IMR-90 (cell line): ENCODE results near the gene IFT25. TPM values are rescaled to one million over a fixed set of nuclear protein-coding genes. Genes with fewer than 3 reads are reported as not detected.

Experiments
- ATAC-seq: fragments of 200-7000 bp; cut with Tn5 transposase; 2 replicates; pipeline ENCODE4 v1.9.1; 2020; ENCODE audit warnings: low read depth, mild to moderate bottlenecking, moderate library complexity
- BruUV-seq: library from RNA; stranded (reverse); fragments of 400-500 nt; replicated peaks from 2 replicates; lab custom pipeline; 2021; lab: Mats Ljungman, UMichigan
- CTCF ChIA-PET: fragments of 300-600 bp; formaldehyde crosslinking; extraction: SDS; loops from one replicate; lab custom pipeline; 2021; ENCODE audit warnings: antibody characterized with exemption; lab: Yijun Ruan, JAX
- POLR2A ChIA-PET: fragments of 300-600 bp; sonication (Branson Sonifier 250); formaldehyde crosslinking; loops from one replicate; lab custom pipeline; 2022; ENCODE audit warnings: antibody characterized with exemption; ENCODE audit not compliant: unreplicated experiment; lab: Charles Lee
- DNase-seq: peaks from one replicate; pipeline ENCODE4 v3.0.0; 2013
- H2AFZ ChIP-seq: replicated peaks from 2 replicates; pipeline ENCODE3; 2013; ENCODE audit warnings: low read length, mild to moderate bottlenecking; ENCODE audit not compliant: poor library complexity
- H2AK5ac ChIP-seq: 2 replicates; pipeline ENCODE4 v1.6.1; 2013; ENCODE audit warnings: low read depth, low read length, inconsistent platforms
- H2AK9ac ChIP-seq: replicated peaks from 2 replicates; pipeline ENCODE3; 2013; ENCODE audit warnings: mild to moderate bottlenecking, low read depth, low read length, moderate library complexity; ENCODE audit not compliant: poor library complexity
- H2BK120ac ChIP-seq: 2 replicates; pipeline ENCODE4 v1.6.1; 2013; ENCODE audit warnings: low read depth, low read length, inconsistent platforms
- H2BK15ac ChIP-seq: 3 replicates; pipeline ENCODE4 v1.6.1; 2013; ENCODE audit warnings: low read depth, low read length, inconsistent platforms
- H2BK20ac ChIP-seq: 2 replicates; pipeline ENCODE4 v1.6.1; 2013; ENCODE audit warnings: low read depth, mild to moderate bottlenecking, inconsistent platforms, low read length, moderate library complexity
- H2BK5ac ChIP-seq: 2 replicates; pipeline ENCODE4 v1.6.1; 2013; ENCODE audit warnings: mild to moderate bottlenecking, low read depth, low read length, inconsistent platforms; ENCODE audit not compliant: poor library complexity, severe bottlenecking
- H3K14ac ChIP-seq: replicated peaks from 2 replicates; pipeline ENCODE4 v1.6.1; 2013; ENCODE audit warnings: low read depth, low read length, inconsistent platforms
- H3K18ac ChIP-seq: 2 replicates; pipeline ENCODE4 v1.6.1; 2013; ENCODE audit warnings: low read depth, low read length, control low read depth
- H3K23ac ChIP-seq: 2 replicates; pipeline ENCODE4 v1.6.1; 2013; ENCODE audit warnings: low read depth, low read length, inconsistent platforms
- H3K27ac ChIP-seq: 2 replicates; pipeline ENCODE4 v1.5.1; 2013; ENCODE audit warnings: mild to moderate bottlenecking, control low read depth, low read length; ENCODE audit not compliant: insufficient read depth
- H3K27me3 ChIP-seq: 2 replicates; pipeline ENCODE4 v1.6.1; 2013; ENCODE audit warnings: low read length; ENCODE audit not compliant: control insufficient read depth, insufficient read depth
- H3K36me3 ChIP-seq: 2 replicates; pipeline ENCODE4 v1.6.1; 2013; ENCODE audit warnings: low read length, mixed read lengths; ENCODE audit not compliant: control insufficient read depth, insufficient read depth
- H3K4ac ChIP-seq: 2 replicates; pipeline ENCODE4 v1.6.1; 2013; ENCODE audit warnings: low read depth, low read length, inconsistent platforms
- H3K4me1 ChIP-seq: 2 replicates; pipeline ENCODE4 v1.6.1; 2013; ENCODE audit warnings: low read length, mixed read lengths; ENCODE audit not compliant: control insufficient read depth, insufficient read depth
- H3K4me2 ChIP-seq: 2 replicates; pipeline ENCODE4 v1.6.1; 2013; ENCODE audit warnings: low read depth, mild to moderate bottlenecking, control low read depth, low read length, moderate library complexity
- H3K4me3 ChIP-seq: 2 replicates; pipeline ENCODE4 v1.5.1; 2013; ENCODE audit warnings: low read depth, mild to moderate bottlenecking, control low read depth, low read length, moderate library complexity; ENCODE audit not compliant: insufficient read depth
- H3K56ac ChIP-seq: 2 replicates; pipeline ENCODE4 v1.6.1; 2013; ENCODE audit warnings: low read length, inconsistent platforms; ENCODE audit not compliant: insufficient read depth; ENCODE audit errors: extremely low read depth
- H3K79me1 ChIP-seq, 2 experiments: 2 replicates each; pipeline ENCODE4 v1.6.1; 2013; ENCODE audit warnings: low read length in 2 of 2, inconsistent platforms in 1 of 2, low read depth in 1 of 2
- H3K9ac ChIP-seq: 2 replicates; pipeline ENCODE4 v1.6.1; 2013; ENCODE audit warnings: low read depth, low read length, control low read depth
- H3K9me1 ChIP-seq: 2 replicates; pipeline ENCODE4 v1.6.1; 2013; ENCODE audit warnings: low read length, inconsistent platforms; ENCODE audit not compliant: insufficient read depth
- H3K9me3 ChIP-seq: 2 replicates; pipeline ENCODE4 v1.6.1; 2013; ENCODE audit warnings: low read length; ENCODE audit not compliant: control insufficient read depth, insufficient read depth
- H4K20me1 ChIP-seq: 2 replicates; pipeline ENCODE4 v1.6.1; 2013; ENCODE audit warnings: low read length, inconsistent platforms; ENCODE audit not compliant: insufficient read depth
- H4K5ac ChIP-seq: 2 replicates; pipeline ENCODE4 v1.6.1; 2013; ENCODE audit warnings: mild to moderate bottlenecking, low read depth, low read length, control low read depth
- H4K8ac ChIP-seq, 2 experiments: 2 replicates each; pipeline ENCODE4 v1.6.1; 2013; ENCODE audit warnings: low read depth in 2 of 2, low read length in 2 of 2, control low read depth in 1 of 2, inconsistent platforms in 1 of 2
- H4K91ac ChIP-seq: 2 replicates; pipeline ENCODE4 v1.6.1; 2013; ENCODE audit warnings: low read depth, low read length, inconsistent platforms; ENCODE audit not compliant: insufficient read depth
- BHLHE40 ChIP-seq: fragments of 150-350 bp; IDR thresholded peaks from 2 replicates; pipeline ENCODE4 v1.6.1; 2016; ENCODE audit warnings: mild to moderate bottlenecking, low read depth, low read length
- CEBPB ChIP-seq: IDR thresholded peaks from 2 replicates; pipeline ENCODE4 v1.6.1; 2012; ENCODE audit warnings: low read depth, low read length, improper control_type of control experiment
- CHD1 ChIP-seq: IDR thresholded peaks from 2 replicates; pipeline ENCODE4 v1.6.1; 2012; ENCODE audit warnings: low read depth, low read length, improper control_type of control experiment
- FOS ChIP-seq: fragments of 150-350 bp; IDR thresholded peaks from 2 replicates; pipeline ENCODE4 v1.6.1; 2016; ENCODE audit warnings: low read depth, low read length
- MAFK ChIP-seq: IDR thresholded peaks from 2 replicates; pipeline ENCODE4 v1.6.1; 2012; ENCODE audit warnings: low read depth, low read length, improper control_type of control experiment
- MAZ ChIP-seq: IDR thresholded peaks from 2 replicates; pipeline ENCODE4 v1.6.1; 2012; ENCODE audit warnings: low read depth, mild to moderate bottlenecking, low read length, improper control_type of control experiment, moderate library complexity, borderline replicate concordance
- NFE2L2 ChIP-seq: fragments of 150-350 bp; IDR thresholded peaks from 2 replicates; pipeline ENCODE4 v1.6.1; 2016; ENCODE audit warnings: low read depth, mild to moderate bottlenecking, low read length
- POLR2A ChIP-seq: IDR thresholded peaks from 2 replicates; pipeline ENCODE4 v1.6.1; 2012; ENCODE audit warnings: mild to moderate bottlenecking, low read depth, low read length
- RAD21 ChIP-seq: IDR thresholded peaks from 2 replicates; pipeline ENCODE4 v1.6.1; 2012; ENCODE audit warnings: low read length, improper control_type of control experiment
- RCOR1 ChIP-seq: IDR thresholded peaks from 2 replicates; pipeline ENCODE4 v1.6.1; 2012; ENCODE audit warnings: mild to moderate bottlenecking, low read length, improper control_type of control experiment; ENCODE audit not compliant: insufficient replicate concordance
- RFX5 ChIP-seq: IDR thresholded peaks from 2 replicates; pipeline ENCODE4 v1.8.0; 2012; ENCODE audit warnings: low read depth, mild to moderate bottlenecking, low read length, moderate library complexity
- SMC3 ChIP-seq: fragments of 150-350 bp; IDR thresholded peaks from 2 replicates; pipeline ENCODE4 v1.6.1; 2016; ENCODE audit warnings: low read depth, mild to moderate bottlenecking, antibody characterized with exemption, low read length, moderate library complexity
- WGBS, 2 experiments: methylation state at CpG; one replicate each; pipeline versions ENCODE4 v1.1.5 to v1.1.7; 2013; ENCODE audit warnings: missing lambda C conversion rate in 2 of 2; ENCODE audit not compliant: insufficient read length in 1 of 2; ENCODE audit errors: extremely low coverage in 2 of 2; 5-methylcytosine and 5-hydroxymethylcytosine counted together
- dilution Hi-C: fragments of 300-500 bp; cut with HindIII; formaldehyde crosslinking; loops from one replicate; pipeline ENCODE4 v1.14.3; 2018; ENCODE audit warnings: low sequenced_read_pairs; ENCODE audit not compliant: unreplicated experiment
- in situ Hi-C: fragments of 300-500 bp; cut with MboI; formaldehyde crosslinking; loops from 3 replicates; pipeline ENCODE4 v1.14.3; 2019; ENCODE audit warnings: low sequenced_read_pairs, inconsistent platforms, mixed read lengths
- intact Hi-C: fragments of 100-400 bp; cut with micrococcal nuclease; formaldehyde crosslinking; loops from 2 replicates; pipeline ENCODE4 v1.10.0; 2022
- polyA plus RNA-seq, 3 experiments: library from polyadenylated mRNA; depleted of rRNA; stranded (reverse); fragments of >200 nt; gene quantifications; 2 replicates each; pipeline ENCODE4 v1.2.3, GENCODE V29; 2012; ENCODE audit warnings: low replicate concordance in 1 of 3
- total RNA-seq: library from RNA; depleted of rRNA; stranded (reverse); fragments of >200 nt; gene quantifications from 2 replicates; pipeline ENCODE4 v1.2.3, GENCODE V29; 2012
- TF ChIP-seq, protein P1 (sequence below): fragments of 150-350 bp; IDR thresholded peaks from 2 replicates; pipeline ENCODE4 v1.6.1; 2016; ENCODE audit warnings: low read depth, mild to moderate bottlenecking, low read length, moderate library complexity, borderline replicate concordance
- TF ChIP-seq, protein P2 (sequence below): fragments of 150-350 bp; IDR thresholded peaks from 2 replicates; pipeline ENCODE4 v1.6.1; 2017; ENCODE audit warnings: mild to moderate bottlenecking, antibody characterized with exemption, low read length, low read depth

The IFT25 gene
- total and polyA plus RNA-seq, 2 of the 4 experiments (the other 2 are of a cell fraction), result 9.1 to 38.0 TPM

DNA sequence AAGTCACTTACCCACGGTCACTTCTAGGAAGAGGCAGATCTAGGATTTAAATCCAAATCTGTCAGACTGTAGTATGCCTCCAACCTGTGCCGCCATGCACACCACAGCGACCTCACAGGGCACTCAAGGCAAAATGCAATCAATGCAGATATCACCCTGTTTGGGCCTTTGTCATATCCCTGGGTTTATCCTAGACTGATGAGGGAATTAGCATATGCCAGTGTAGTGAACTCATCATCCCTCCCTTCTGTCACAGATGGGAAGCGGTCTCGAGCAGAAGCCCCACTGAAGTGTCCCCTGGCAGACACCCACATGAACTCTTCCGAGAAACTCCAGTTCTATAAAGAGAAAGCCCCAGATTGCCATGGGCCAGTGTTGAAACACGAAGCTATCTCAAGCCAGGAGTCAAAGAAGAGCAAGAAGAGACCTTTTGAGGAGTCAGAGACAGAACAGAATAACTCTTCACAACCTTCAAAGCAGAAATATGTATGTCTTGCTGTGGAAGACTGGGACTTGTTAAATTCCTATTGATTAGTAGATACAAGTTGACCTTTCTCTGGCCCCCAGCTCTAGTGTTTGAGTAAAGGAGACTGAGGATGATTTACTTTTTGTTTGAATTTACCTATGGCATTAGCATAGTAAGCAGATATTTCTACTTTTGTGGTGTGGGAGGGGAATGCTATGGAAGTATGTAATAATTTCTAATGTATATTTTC, 22.1 kb upstream of the IFT25 start:
- no peak overlapping the region for H2BK15ac ChIP-seq
- H2BK20ac ChIP-seq, result no peak overlapping the region
- no peak overlapping the region for H3K4me3 ChIP-seq
- no peak overlapping the region for H2BK5ac ChIP-seq
- H2BK120ac ChIP-seq, result no peak overlapping the region
- H3K23ac ChIP-seq, result no peak overlapping the region
- H3K18ac ChIP-seq, result no peak overlapping the region
- dilution Hi-C loops, result no loop called here
- H3K56ac ChIP-seq, result no peak overlapping the region
- peaks cover 13% of the 10 kb centered on the region for H3K9me1 ChIP-seq
- no peak overlapping the region; a peak in 1 of 4 replicates for H4K8ac ChIP-seq
- ChIA-PET CTCF (no interaction called here), POLR2A (no interaction called here)
- H3K36me3 ChIP-seq, result peaks cover 31% of the 10 kb centered on the region
- no peak overlapping the region for H2AK9ac ChIP-seq
- H3K4me1 ChIP-seq, result peaks cover 13% of the 10 kb centered on the region
- intact Hi-C loops, result no loop called here
- peaks cover 7 to 11% of the 10 kb centered on the region in 2 experiments; a peak in 2 of 4 replicates for H3K79me1 ChIP-seq
- H3K14ac ChIP-seq, result no peak overlapping the region
- H4K91ac ChIP-seq, result 0 out of 2 replicates have a peak overlapping the region, but pooled peaks have one; percentile 24
- WGBS, 2 experiments, result 100% methylated on average over 2 of the region's 7 CpGs; no CpG with 5 or more reads in 1 of the 2 experiments
- H4K5ac ChIP-seq, result no peak overlapping the region
- H3K27ac ChIP-seq, result no peak overlapping the region
- no peak overlapping the region for H2AK5ac ChIP-seq
- no peak overlapping the region for H3K4me2 ChIP-seq
- no peaks in the 10 kb centered on the region for H3K9me3 ChIP-seq
- H4K20me1 ChIP-seq, result peaks cover 7% of the 10 kb centered on the region
- H3K27me3 ChIP-seq, result no peaks in the 10 kb centered on the region
- H3K9ac ChIP-seq, result no peak overlapping the region
- no peak overlapping the region for H3K4ac ChIP-seq
- no TSS peak for BruUV-seq
- ATAC-seq (no peak), DNase-seq (no peak)
- in situ Hi-C loops, result no loop called here
- H2AFZ ChIP-seq, result no peak overlapping the region
- TF ChIP-seq FOS, result no peak
- TF ChIP-seq NFE2L2, result no peak
- TF ChIP-seq RAD21, result no peak
- TF ChIP-seq, protein P1, sequence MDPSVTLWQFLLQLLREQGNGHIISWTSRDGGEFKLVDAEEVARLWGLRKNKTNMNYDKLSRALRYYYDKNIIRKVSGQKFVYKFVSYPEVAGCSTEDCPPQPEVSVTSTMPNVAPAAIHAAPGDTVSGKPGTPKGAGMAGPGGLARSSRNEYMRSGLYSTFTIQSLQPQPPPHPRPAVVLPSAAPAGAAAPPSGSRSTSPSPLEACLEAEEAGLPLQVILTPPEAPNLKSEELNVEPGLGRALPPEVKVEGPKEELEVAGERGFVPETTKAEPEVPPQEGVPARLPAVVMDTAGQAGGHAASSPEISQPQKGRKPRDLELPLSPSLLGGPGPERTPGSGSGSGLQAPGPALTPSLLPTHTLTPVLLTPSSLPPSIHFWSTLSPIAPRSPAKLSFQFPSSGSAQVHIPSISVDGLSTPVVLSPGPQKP, result no peak
- no peak for TF ChIP-seq BHLHE40
- no peak for TF ChIP-seq RFX5
- TF ChIP-seq CHD1, result no peak
- TF ChIP-seq MAZ, result no peak
- no peak for TF ChIP-seq SMC3
- TF ChIP-seq CEBPB, result no peak
- TF ChIP-seq POLR2A, result no peak
- no peak for TF ChIP-seq MAFK
- TF ChIP-seq, protein P2, sequence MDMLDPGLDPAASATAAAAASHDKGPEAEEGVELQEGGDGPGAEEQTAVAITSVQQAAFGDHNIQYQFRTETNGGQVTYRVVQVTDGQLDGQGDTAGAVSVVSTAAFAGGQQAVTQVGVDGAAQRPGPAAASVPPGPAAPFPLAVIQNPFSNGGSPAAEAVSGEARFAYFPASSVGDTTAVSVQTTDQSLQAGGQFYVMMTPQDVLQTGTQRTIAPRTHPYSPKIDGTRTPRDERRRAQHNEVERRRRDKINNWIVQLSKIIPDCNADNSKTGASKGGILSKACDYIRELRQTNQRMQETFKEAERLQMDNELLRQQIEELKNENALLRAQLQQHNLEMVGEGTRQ, result no peak
- TF ChIP-seq RCOR1, result no peak
